ES-I3 (cell line): Measurements from ENCODE around the gene IL1R2.
"Not testable (repeated sequence)": the region's sequence is repeated elsewhere in the genome, so short reads cannot be mapped to it uniquely, and the experiment has no call there.

Source experiments
- H3K36me3 ChIP-seq: 2 replicates; pipeline ENCODE4 v1.6.1; 2013; ENCODE audit warnings: mild to moderate bottlenecking, low read length, control low read depth, moderate library complexity; ENCODE audit not compliant: insufficient read depth
- H3K4me1 ChIP-seq: 2 replicates; pipeline ENCODE4 v1.6.1; 2013; ENCODE audit warnings: mild to moderate bottlenecking, control low read depth, low read length; ENCODE audit not compliant: insufficient read depth
- H3K9ac ChIP-seq: 2 replicates; pipeline ENCODE4 v1.6.1; 2013; ENCODE audit warnings: low read depth, mild to moderate bottlenecking, low read length, moderate library complexity
- H3K9me3 ChIP-seq: 2 replicates; pipeline ENCODE4 v1.6.1; 2013; ENCODE audit warnings: mild to moderate bottlenecking, low read length, moderate library complexity; ENCODE audit not compliant: control insufficient read depth, insufficient read depth

IL1R2 gene

GRCh38 chr2:102000012-102000411 is 8.3 kb downstream of the IL1R2 start:
- Histone ChIP-seq H3K9ac (no peak overlapping the region), H3K9me3 (no peaks in the 10 kb centered on the region)

GRCh38 chr2:102000813-102001766 is 9.3 kb downstream of the IL1R2 start:
- Histone ChIP-seq H3K9me3 (no peaks in the 10 kb centered on the region), H3K36me3 (no peaks in the 10 kb centered on the region), H3K4me1 (no peaks in the 10 kb centered on the region), H3K9ac (no peak overlapping the region)

More at GRCh38 chr2:102000012-102000411, 8.3 kb downstream of the IL1R2 start:
- Histone ChIP-seq H3K4me1 (no peaks in the 10 kb centered on the region), H3K36me3 (no peaks in the 10 kb centered on the region)

- H3K9me3 ChIP-seq = no peaks in the 10 kb centered on the region
- H3K36me3 ChIP-seq = no peaks in the 10 kb centered on the region
- H3K9ac ChIP-seq = no peak overlapping the region
- no peaks in the 10 kb centered on the region for H3K4me1 ChIP-seq
Observed at GRCh38 chr2:102001767-102002142, 10.0 kb downstream of the IL1R2 start.

GRCh38 chr2:102002228-102002627 is 10.5 kb downstream of the IL1R2 start:
- Histone ChIP-seq H3K36me3 (no peaks in the 10 kb centered on the region), H3K9me3 (no peaks in the 10 kb centered on the region), H3K9ac (no peak overlapping the region), H3K4me1 (no peaks in the 10 kb centered on the region)

- H3K4me1 ChIP-seq, H3K36me3 ChIP-seq, H3K9me3 ChIP-seq, H3K9ac ChIP-seq: not testable (repeated sequence)
Observed at GRCh38 chr2:102002909-102003308, 11.1 kb downstream of the IL1R2 start.

- Histone ChIP-seq H3K9me3 (no peaks in the 10 kb centered on the region), H3K36me3 (no peaks in the 10 kb centered on the region), H3K4me1 (no peaks in the 10 kb centered on the region), H3K9ac (no peak overlapping the region)
Observed at GRCh38 chr2:102003696-102004095, 11.9 kb downstream of the IL1R2 start.

GRCh38 chr2:102004581-102004980 is 12.8 kb downstream of the IL1R2 start:
- H3K9ac ChIP-seq = no peak overlapping the region
- no peaks in the 10 kb centered on the region for H3K9me3 ChIP-seq
- no peaks in the 10 kb centered on the region for H3K4me1 ChIP-seq
- H3K36me3 ChIP-seq = no peaks in the 10 kb centered on the region

GRCh38 chr2:102005449-102005848 is 13.7 kb downstream of the IL1R2 start:
- Histone ChIP-seq H3K36me3 (no peaks in the 10 kb centered on the region), H3K9ac (no peak overlapping the region), H3K4me1 (no peaks in the 10 kb centered on the region)

GRCh38 chr2:102005989-102006885 is 14.5 kb downstream of the IL1R2 start:
- Histone ChIP-seq H3K36me3 (no peaks in the 10 kb centered on the region), H3K9ac (no peak overlapping the region), H3K4me1 (no peaks in the 10 kb centered on the region), H3K9me3 (no peaks in the 10 kb centered on the region)

More at GRCh38 chr2:102005449-102005848, 13.7 kb downstream of the IL1R2 start:
- H3K9me3 ChIP-seq = no peaks in the 10 kb centered on the region

GRCh38 chr2:102006886-102007278 is 15.1 kb downstream of the IL1R2 start:
- no peaks in the 10 kb centered on the region for H3K4me1 ChIP-seq

GRCh38 chr2:102008490-102008889 is 16.7 kb downstream of the IL1R2 start:
- Histone ChIP-seq H3K4me1 (no peaks in the 10 kb centered on the region), H3K9ac (no peak overlapping the region), H3K36me3 (no peaks in the 10 kb centered on the region), H3K9me3 (no peaks in the 10 kb centered on the region)

More at GRCh38 chr2:102006886-102007278, 15.1 kb downstream of the IL1R2 start:
- H3K9ac ChIP-seq = no peak overlapping the region
- no peaks in the 10 kb centered on the region for H3K36me3 ChIP-seq
- no peaks in the 10 kb centered on the region for H3K9me3 ChIP-seq

GRCh38 chr2:102009557-102009956 is 17.8 kb downstream of the IL1R2 start:
- Histone ChIP-seq H3K9me3 (no peaks in the 10 kb centered on the region), H3K9ac (no peak overlapping the region), H3K36me3 (no peaks in the 10 kb centered on the region), H3K4me1 (no peaks in the 10 kb centered on the region)

- Histone ChIP-seq H3K9ac (no peak overlapping the region), H3K4me1 (no peaks in the 10 kb centered on the region), H3K36me3 (no peaks in the 10 kb centered on the region), H3K9me3 (no peaks in the 10 kb centered on the region)
Observed at GRCh38 chr2:102010902-102011301, 19.1 kb downstream of the IL1R2 start.

GRCh38 chr2:102012061-102012614 is 20.4 kb downstream of the IL1R2 start:
- no peaks in the 10 kb centered on the region for H3K36me3 ChIP-seq
- no peaks in the 10 kb centered on the region for H3K4me1 ChIP-seq
- H3K9ac ChIP-seq = no peak overlapping the region
- H3K9me3 ChIP-seq = no peaks in the 10 kb centered on the region
